H1 (cell line): Measurements from ENCODE around the gene TTLL9. TPM values are rescaled to one million over a fixed set of nuclear protein-coding genes. Genes with fewer than 3 reads are reported as not detected.

Experiments used
- GTF2F1 ChIP-seq: IDR thresholded peaks from 2 replicates; pipeline ENCODE4 v1.6.1; 2012; ENCODE audit warnings: low read depth, low read length, improper control_type of control experiment, borderline replicate concordance
- RBBP5 ChIP-seq: IDR thresholded peaks from 2 replicates; pipeline ENCODE4 v1.7.1; 2012; ENCODE audit warnings: low read depth, mild to moderate bottlenecking, inconsistent platforms, low read length, moderate library complexity, borderline replicate concordance
- polyA plus RNA-seq, 7 experiments: library from polyadenylated mRNA; depleted of rRNA in 3 of 7; stranded (reverse) in 5 of 7; unstranded in 2 of 7; fragments of >200 nt in 5 of 7; fragments of 200-250 nt in 2 of 7; gene quantifications; 1 replicate in 5 of 7; 2 replicates in 1 of 7; 4 replicates in 1 of 7; pipeline versions ENCODE4 v1.2.1 to v1.2.3, GENCODE V29; 2011 to 2013; ENCODE audit warnings: missing spikeins in 2 of 7, mixed read lengths in 2 of 7
- total RNA-seq: library from RNA; stranded (reverse); fragmentation: NEBNext Ultra II Directional; extraction: Animal tissue kit (Norgen Biotek cat#: 25700); gene quantifications from 2 replicates; pipeline ENCODE4 v1.2.1, GENCODE V29; 2021

The TTLL9 gene
- total and polyA plus RNA-seq, 2 of the 8 experiments (the other 6 are each of a cell fraction or from before 2014, with no cell fraction given): 0.06 TPM; not detected in 1

- TF ChIP-seq GTF2F1 (no peak), RBBP5 (no peak)
Measured at GRCh38 chr20:31943052-31943471, 72.6 kb downstream of the TTLL9 start (continued).
